Stimulated activated CD8-positive, alpha-beta memory T cell treated with anti-CD3 and anti-CD28 coated beads, Interleukin-4, amount 100 ng/mL, for 24 hours (primary cell): ENCODE measurements around the gene ATP7B.

Experiments
- DNase-seq: peaks from one replicate; pipeline ENCODE4 v3.0.0-alpha.2; 2020; ENCODE audit warnings: low read depth

Gene ATP7B

DNA sequence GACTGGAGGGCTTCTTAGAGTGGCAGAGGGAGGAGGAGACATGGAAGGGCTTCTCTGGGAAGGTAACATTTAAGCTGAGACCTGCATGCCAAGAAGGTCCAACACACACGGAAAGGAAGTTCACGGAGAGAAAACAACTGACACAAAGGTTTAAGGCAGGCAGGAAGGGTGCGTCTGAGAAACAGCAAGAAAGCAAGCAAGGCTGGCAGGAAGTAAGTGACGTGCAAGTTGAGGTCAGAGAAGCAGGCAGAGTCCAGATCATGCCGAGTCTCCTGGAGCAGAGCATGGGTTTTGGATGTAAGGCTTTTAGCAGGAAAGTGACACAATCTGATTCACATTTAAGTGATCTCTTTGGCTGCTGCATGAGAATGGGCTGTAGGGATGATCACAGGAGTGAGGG is 60.5 kb downstream of the ATP7B start:
- no peak for DNase-seq

DNA sequence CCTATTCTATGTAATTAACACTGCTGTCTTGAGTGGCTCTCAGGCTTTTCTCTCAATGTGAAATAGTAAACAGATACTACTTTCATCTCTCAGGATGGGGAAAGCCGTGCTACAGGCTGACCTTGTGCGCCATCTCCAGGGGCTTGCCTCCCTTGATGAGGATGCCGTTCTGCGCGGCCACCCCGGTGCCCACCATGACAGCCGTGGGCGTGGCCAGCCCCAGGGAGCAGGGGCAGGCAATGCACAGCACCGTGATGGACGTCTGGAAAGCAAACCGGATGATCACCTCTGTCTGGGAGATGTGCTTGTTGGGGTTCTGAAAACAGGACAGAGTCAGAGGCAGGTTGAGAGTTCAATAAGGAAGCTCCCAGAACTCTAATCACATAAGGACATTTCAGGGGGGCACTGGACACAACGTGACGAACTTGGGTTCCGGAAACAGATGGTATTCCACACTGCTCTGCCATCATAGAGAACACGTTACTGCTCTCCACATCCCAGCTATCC is 65.0 kb downstream of the ATP7B start:
- DNase-seq = no peak

DNA sequence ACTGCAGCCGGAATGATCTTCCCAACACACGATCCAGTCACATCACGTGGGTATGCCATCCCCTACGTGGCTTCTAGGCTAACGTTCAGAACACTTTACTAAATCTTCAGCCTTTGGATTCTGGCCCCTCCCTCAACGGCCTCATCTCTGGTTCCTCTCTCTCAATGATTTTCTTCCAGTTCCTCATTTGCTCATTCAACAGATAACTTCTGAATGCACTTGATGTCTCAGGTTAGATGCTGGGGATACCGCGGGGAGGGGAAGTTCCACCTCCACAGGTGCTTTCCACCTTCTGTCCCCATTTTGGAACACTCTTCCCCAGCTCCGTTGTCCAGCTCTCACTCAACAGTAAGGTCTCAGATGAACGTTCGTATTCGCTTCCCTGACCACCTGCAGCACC is 66.1 kb downstream of the ATP7B start:
- DNase-seq = no peak

DNA sequence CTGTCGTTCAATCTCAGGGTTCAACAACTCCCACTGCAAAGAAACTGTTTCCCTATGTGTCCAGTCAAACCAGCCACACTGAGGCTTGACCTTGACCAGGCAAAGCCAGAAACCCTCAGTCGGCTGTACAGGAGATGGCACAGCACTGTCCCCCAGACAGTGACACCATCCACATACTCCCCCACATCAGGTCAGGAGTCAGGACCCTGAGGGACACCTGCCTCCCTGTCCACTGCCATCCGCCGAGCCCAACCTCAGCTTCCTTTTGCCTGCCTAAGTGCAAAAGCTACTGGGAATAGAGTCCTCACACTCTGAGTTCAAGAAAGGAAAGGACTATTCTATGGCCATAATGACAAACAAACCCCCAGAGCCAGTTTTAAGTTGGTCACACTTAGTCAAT is 66.8 kb downstream of the ATP7B start:
- DNase-seq = no peak

DNA sequence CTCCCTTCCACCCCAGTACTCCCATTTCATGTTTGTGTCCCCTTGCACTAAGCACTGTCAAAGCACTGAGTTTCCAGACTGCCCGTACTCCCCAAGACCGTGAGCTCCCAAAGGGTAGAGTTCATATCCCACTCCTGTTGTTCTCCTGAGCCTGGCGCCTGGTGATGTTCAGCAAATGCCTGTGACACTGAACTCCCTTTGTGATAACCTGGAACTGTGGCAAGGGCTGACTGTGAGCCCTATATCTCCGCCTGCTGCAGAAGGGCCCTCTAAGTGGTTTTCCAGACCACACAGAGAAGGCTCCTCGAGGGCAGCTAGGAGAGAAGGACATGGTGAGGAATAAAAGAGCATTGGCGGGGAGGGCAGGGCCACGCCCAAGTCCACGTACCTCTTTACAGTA is 67.5 kb downstream of the ATP7B start:
- no peak for DNase-seq

DNA sequence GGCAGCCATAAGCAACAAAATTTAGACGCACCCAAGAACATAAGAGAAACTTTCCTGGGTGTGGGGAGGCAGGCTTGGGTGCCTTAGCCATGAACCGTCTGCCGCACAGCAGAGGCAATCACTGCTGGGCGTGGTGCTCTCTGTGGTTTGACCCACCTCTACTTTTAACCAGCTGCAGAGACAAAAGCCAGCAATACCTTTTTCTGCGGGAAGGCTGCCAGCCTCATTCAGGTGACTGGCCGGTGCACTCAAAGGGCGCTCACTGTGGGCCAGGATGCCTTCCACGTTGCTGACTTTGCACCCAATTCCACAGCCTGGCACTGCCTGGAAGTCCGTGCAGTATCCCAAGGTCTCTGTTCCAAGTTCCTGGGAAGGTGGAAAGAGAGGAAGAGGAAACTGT is 69.1 kb downstream of the ATP7B start:
- no peak for DNase-seq

DNA sequence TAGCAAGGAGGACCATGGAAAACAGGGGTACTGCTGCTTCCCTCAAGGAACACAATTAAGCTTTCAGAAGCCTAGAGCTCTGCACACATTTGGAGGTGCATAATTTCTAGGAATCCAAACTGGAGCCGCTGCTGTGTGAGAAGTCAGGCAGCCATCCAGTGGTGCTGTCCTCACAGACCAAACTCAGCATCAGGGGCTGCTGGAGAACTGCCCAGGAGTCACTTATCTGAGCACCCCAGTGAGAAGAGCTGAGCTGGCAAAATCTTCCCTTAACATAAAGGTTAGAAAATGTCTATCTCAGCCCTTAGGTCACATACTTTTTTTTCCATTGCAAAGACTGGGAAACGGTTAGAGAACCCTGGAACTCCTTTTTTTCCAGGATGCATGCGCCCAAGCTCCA is 72.8 kb downstream of the ATP7B start:
- DNase-seq = no peak

DNA sequence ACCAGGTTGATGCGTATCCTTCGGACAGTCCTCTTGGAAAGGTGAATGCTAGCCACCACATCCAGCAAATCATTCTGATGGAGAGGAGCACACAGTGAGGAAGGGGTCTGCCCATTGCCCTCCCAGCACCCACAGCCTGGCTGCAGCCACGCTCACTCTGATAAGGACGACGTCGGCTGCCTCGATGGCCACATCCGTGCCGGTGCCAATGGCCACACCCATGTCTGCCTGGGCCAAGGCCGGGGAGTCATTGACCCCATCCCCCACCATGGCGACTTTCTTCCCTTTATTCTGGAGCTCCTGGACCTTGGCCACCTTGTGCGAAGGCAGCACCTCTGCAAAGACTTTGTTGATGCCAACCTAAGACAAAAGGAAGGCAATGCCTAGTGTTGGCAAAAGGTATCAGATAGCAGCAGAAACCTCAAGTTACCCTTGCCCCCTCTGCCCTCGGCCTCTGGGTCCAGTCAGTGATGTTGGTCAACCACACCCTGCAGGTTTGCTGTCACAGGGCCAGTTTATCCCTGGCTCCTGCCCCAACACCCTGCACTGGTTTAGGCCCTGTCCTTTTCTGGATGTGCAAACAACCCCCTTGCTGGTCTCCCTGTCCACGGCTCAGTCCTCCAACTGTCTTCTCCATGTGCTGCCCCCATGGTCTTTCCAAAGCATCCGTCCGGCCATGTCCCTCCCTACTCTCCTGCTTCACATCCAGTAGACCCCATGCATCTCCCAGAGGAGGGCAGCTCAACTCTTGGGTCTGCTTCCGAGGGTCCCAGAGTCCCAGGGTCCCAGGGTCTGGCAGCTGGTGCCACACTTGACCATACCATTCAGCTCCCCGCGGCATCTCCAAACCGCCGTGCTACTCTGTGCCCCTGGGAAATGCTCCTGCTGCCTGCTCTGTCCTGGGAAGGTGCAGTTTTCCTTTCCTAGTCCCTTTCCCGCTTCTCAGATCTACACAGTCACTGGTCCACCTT is 73.6 kb downstream of the ATP7B start:
- DNase-seq = no peak

DNA sequence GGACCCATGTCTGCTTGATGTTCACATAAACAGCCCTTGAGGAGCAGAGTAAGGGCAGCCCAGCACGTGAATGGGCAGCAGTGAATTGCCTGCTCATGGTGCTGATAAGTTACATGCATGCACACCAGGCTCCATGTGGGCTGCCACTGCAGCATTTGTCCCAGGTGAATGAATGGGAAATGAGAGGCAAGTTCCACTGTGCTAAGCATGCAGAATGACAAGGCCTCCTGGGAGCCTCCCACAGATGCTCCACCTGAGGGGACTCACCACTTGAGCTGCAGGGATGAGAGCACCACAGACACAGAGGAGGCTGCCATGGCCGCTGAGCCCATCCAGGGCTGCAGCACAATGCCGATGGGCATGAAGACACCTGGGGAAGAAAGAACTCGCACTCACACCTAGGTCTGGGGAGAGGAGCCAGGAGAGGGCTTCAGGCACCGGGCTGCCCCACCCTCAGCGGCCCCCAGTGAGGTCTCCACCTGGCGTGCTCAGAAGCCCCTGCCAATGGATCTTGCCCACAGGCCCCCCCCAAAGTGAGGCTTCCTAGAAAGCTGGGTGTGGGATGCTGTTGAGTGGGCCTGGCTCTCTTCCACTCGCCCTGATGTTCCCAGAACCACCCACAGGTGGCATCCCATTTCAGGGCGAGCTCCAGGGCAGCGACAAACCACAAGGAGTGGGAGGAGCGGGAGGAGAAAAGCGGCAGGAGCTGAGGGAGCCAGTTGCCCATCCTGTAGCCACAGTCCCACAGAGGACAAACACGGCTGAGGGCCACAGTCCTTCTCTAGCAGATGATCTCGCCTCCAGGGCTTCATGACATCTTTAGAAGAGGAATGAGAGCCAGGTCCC is 75.7 kb downstream of the ATP7B start:
- no peak for DNase-seq

DNA sequence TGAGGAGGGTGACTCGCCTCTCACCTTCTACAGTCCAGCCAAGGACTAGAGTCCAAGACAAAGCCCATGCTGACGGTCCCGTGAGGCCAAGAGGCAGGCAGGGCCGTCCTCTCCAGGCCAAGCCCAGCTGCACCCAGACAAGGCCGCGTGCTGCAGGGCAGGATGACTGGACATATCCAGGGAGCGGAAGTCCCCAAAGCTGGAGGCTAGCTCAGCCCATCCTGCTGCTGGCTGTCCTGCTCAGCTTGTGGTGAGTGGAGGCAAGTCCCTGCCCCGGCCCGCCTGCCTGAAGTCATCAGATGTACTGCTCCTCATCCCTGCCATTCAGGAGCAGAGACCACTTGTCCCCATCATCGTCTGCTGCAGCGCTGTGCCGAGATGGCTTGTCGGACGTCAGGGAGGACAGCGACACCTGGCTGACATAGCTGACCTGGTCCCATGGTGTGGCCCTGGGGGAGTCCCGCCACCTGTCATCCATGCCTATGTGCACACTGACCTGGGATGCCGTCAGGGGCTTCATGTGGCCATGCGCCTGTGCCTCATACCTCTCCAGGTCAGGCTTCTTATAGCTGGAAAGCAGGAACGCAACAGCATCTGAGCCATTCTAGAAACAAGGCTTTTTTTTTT is 76.7 kb downstream of the ATP7B start:
- DNase-seq = no peak

DNA sequence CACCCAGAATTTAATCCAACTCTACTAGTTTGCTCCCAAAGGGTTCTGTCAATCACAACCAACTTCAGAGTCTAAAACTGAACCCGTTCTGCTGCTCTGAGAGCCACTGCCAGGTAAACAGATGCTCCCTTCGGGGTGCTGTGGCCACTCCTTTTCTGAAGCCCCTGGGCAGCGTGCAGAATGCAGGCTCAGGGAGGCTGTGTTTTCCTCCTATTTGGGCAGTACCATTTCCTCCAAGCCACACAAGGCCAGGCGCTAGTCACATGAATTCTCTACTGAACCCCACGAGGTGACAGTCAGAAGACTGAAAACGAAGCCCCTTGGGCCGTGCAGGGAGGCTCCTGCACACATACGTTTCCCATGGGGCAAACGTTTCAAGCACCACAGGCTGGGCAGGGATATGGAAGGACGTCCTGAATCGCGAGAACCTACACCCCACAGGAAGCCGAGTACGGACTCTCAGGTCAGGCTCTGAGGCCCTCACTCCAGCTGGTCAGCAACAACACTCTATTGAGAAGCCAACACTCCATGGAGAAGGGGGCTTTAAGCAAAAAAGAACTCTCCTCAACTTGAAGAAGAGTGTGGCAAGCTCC is 77.7 kb downstream of the ATP7B start:
- DNase-seq = no peak

DNA sequence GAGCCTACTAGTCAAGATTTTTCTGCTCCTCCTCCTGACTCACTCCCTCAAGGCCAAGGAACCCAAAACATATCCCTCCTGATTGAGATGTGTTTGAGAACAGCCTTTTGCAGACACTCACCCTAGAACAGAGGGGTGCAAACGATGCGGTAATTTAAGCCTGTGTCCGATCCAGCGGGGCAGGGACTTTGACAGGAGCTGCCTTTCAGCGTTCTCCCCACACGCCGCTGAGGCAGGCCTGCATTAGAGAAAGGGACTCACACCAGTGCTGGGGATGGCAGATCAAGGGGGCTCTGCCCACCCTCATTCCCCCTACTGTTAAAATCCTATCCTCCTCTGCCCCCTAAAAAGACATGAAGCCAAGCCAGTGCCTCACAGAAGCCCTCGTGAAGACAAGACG is 79.0 kb downstream of the ATP7B start:
- DNase-seq = no peak

DNA sequence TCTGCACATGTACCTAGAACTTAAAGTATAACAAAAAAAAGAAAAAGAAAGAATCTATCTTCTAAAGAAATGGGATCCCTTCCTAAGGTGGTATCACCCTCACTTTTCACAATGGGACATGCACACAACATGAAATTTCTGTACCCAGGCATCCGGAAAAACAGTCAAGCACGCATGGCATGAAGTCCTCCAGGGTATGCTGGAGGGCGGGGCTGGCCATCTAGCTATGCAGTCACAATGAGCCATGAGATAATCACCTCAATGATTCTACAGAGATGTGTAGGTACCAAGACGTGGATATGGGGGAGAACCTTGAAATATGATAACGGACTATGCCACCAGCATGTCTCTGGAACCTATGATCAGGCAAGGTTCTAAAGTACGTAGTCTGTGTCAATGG is 79.6 kb downstream of the ATP7B start:
- no peak for DNase-seq

DNA sequence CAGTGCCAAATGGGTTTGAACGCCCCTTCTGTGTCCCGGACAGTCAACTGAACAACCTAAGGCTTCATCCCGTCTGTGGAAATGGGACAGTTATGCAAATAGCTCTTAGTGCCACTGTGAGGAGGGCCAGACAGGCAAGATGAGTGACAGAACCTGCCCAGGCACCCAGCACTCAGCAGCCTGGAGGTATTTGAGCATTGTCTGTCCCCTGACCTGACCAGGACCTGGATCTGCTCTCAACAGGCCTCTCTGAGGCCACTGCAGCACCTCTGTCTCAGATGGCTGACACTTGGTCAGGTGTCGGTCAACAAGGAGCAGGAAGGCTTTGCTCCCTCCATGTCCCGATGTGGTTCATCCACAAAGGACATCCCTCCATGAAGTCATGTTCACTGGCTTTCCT is 81.6 kb downstream of the ATP7B start:
- no peak for DNase-seq

DNA sequence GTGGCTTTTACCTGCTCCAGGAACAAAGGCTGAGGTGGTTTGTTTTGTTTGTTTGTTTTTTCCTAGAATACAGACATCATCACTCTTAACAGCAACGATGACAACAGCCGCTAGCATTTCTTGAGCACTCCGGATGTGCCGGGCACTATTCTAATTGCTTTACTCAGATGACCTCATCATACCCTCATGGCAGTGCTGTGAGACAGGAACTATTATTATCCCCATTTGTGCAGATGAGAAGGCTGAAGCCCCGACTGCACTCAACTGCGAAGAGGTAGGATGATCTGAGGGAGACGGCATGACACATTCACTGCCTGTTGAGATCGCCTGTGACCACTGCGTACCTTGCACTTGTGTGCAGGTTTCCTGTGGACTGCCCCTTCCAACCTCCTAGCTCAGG is 83.0 kb downstream of the ATP7B start:
- DNase-seq = no peak

DNA sequence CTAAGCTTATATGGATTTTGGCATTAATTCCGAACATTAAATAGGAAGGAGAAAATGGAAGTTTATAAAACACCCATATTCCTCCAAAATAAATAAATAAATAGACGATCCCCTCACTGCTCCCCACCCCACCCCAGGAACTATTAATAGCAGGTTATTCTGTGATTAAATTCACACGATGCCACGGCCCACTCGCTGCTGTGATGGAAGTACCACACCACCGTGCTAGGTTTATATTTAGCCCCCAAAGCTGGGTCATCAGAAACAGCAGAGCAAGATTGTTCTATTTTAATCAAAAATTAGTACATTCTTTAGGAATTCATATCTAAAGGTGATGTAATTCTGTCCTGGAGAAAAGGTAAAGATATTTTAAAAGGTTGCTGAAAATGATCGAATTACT is 84.1 kb downstream of the ATP7B start:
- DNase-seq = no peak

DNA sequence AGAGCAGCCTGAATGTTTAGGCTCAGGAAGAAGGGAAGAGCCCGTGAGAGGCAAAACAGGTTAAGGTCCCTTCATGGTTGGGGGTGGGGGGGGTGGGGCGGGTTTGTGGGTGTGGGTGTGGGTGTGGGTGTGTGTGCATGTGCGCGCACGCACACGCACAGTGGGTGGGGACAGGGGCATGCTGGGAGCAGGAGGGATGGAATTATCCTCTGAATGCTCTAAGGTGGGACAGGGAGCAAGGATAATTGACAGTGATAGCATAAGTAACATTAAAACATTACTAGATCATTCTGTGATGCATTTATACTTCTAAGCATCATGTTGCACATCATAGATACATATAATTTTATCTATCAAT is 84.7 kb downstream of the ATP7B start:
- no peak for DNase-seq

DNA sequence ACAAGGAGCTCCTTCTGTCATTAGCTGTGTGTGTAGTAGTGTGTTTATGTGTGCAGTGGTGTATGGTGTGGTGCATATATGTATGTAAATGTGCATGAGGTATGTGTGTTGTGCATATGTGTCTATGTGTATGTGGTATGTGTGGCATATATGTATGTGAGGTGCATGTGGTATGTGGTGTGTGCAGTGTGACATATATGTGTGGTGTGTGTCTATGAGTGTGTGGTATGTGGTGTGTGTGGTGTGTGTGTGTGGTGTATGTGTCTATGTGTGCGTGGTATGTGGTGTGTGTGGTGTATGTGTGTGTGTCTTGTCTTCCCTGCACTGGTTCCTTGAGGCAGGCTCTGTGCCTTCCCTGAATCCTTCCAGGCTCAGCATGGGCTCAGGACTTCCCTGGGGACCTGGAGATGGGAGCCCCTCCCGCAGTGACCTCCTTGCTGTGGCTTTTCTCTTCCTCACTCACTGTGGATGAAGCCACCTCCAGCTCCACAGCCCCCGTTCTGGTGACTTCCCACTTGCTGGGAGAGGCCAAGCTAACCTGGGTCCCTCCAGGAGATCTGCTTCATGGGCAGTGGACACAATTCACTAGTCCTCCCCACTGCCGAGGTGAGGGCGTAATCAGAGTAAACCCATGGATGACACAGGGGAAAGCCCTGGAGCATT is 85.3 kb downstream of the ATP7B start:
- DNase-seq = no peak

DNA sequence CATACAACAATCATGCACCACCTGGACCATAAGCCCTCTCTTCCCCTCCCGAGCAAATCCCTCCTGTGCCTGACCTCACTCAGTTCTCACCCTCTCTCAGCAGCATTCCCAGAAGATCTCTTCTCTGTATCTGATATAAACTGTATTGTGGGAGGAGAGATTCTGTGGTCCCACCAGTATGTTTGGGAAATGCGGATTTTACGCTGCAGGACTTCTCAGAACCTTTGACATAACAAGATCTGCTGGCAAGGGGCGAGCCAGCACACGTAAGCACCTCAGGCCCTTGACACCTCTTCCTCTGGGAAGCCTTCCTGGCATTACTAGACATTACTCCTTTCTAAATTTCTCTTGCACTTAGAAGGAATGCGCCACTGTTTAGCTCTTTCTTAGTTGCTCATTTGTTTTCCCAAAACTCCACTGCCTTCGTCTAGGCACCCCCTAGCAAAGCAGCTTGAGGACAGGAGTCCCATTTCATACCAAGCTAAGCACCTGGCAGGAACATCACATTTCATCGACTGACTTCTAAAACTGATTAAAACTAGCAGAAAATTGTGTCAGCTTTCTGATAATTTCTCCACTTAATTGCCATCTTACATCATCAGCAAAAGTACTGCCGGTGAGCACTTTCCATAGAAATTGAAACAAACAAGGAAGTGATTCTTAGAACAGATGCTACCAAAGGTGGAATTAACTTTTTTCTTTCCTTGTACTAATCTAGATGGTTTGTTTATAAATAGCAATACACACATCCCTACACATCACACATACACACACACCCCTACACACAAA is 86.3 kb downstream of the ATP7B start:
- no peak for DNase-seq

DNA sequence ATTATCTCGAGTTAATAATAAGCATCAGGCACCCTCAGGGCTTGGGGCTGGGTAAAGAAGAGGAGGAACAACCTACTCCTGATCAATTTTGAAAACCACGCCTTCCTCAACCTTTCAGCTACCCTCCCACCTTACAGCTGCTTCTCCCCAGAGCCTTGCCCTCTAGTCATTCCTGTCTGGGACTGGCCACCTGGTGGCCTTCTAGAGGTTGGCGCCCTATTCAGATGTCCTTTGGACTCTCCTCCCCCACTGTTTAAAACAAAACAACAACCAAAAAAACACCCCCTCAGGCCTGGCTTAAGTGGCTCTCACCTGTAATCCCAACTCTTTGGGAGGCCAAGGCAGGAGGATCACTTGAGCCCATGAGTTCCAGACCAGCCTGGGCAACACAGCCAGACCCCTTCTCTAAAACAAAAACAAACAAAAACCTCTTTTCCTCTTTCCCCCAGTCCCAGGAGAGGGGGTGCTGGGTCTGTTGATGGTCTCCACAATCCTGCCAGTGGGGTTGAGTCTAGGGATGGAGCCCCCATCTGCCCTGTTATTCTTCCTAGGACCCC is 87.2 kb downstream of the ATP7B start:
- DNase-seq = no peak
